Body of pancreas (tissue), 4 donors: ENCODE data around the gene NPPA.

Experiments
- POLR2A ChIP-seq, 3 donors: fragments of 450-650 bp; IDR thresholded peaks; one replicate each; pipeline ENCODE4 v1.6.1; 2016; ENCODE audit warnings: antibody characterized with exemption in 3 of 3, mild to moderate bottlenecking in 2 of 3
- TF ChIP-seq, protein P1 (sequence below), 7 experiments: fragments of 450-650 bp in 4 of 7; fragments of 200-600 bp in 3 of 7; sonication (generic) in 3 of 7; IDR thresholded peaks; one replicate each; pipeline ENCODE4 v1.5.1; 2016 to 2019; ENCODE audit warnings: antibody characterized with exemption in 7 of 7

DNA sequence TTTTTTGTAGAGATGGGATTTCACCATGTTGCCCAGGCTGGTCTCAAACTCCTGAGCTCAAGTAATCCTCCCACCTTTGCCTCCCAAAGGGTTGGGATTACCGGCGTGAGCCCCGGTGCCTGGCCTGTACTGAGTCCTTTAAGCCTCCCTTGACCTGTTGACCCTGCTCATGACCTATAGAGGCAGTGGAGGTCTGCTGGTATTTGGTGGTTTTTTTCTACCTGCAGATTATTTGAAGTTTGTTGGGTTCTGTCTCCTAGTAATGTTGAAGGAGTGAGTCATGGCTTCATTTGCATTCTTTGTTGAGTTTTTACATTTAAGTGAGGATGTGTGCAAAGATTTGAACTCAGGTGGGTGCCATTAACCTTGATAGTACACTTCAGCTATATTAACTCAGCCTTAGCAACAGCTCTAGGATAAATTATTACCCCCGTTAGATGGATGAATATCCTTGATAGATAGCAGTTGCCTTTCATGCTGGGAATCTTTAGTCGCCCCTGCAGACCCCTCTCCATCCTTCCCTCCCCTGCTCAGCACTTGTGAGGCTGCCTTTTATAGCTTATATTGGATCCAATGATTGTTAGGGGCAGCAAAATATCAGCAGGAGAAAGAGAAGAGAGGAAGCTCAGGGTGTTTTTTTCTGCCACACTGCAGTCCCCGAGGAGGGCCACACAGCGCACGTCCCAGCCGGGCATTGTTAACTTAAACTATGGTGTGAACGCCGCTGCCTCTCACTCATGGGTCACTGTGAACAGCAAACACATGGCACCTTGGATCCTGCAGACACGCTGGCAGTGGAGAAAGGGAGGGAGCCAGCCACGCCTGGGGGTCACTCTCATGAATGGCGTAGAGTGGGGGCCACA is 26.0 kb upstream of the NPPA start:
- no peak for TF ChIP-seq POLR2A (IDR thresholded peaks at IDR 0.05)
- TF ChIP-seq, protein P1, sequence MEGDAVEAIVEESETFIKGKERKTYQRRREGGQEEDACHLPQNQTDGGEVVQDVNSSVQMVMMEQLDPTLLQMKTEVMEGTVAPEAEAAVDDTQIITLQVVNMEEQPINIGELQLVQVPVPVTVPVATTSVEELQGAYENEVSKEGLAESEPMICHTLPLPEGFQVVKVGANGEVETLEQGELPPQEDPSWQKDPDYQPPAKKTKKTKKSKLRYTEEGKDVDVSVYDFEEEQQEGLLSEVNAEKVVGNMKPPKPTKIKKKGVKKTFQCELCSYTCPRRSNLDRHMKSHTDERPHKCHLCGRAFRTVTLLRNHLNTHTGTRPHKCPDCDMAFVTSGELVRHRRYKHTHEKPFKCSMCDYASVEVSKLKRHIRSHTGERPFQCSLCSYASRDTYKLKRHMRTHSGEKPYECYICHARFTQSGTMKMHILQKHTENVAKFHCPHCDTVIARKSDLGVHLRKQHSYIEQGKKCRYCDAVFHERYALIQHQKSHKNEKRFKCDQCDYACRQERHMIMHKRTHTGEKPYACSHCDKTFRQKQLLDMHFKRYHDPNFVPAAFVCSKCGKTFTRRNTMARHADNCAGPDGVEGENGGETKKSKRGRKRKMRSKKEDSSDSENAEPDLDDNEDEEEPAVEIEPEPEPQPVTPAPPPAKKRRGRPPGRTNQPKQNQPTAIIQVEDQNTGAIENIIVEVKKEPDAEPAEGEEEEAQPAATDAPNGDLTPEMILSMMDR (IDR thresholded peaks at IDR 0.05): no peak
